Putamen (tissue), 1 donor: ENCODE measurements around the gene DPP7.

ENCODE experiments used
- DNase-seq: peaks from one replicate; pipeline ENCODE4 v3.0.0-alpha.2; 2016; ENCODE audit warnings: low spot score

DPP7 gene

GRCh38 chr9:137088121-137088520 is 26.4 kb downstream of the DPP7 start:
- no peak for DNase-seq

DNA sequence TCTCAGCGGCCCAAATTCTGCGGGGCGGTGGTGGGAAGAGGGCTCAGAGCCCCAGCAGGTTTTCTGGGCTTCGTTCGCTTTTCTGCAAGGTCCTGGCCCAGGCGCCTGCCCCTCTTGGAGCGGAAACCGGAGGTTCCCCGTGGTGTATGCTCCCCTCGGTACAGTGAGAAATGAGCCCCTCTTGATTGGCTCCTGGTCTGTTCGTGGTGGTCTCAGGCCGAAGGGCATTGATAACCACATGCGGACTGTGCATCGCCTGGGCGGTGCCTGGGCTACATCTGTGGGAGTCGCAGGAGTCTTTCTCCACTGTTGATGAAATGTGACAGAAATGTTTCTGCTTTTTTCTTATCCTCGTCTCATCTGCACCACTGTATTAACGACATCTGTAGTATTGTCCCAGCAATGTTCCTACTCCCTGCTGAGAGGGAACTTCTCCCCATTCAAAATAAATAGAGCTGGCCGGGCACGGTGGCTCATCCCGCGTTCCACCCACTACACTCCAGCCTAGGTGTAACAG is 27.1 kb downstream of the DPP7 start:
- DNase-seq: no peak

GRCh38 chr9:137086531-137087408 is 27.8 kb downstream of the DPP7 start, which contains the start of gene MAN1B1:
MAN1B1 (plus strand) TSS chr9:137086985; CDS start chr9:137087000, 15 bp downstream.
- peak; percentile 96 for DNase-seq

- DNase-seq: no peak
Observed at GRCh38 chr9:137085920-137086530, 28.5 kb downstream of the DPP7 start.

DNA sequence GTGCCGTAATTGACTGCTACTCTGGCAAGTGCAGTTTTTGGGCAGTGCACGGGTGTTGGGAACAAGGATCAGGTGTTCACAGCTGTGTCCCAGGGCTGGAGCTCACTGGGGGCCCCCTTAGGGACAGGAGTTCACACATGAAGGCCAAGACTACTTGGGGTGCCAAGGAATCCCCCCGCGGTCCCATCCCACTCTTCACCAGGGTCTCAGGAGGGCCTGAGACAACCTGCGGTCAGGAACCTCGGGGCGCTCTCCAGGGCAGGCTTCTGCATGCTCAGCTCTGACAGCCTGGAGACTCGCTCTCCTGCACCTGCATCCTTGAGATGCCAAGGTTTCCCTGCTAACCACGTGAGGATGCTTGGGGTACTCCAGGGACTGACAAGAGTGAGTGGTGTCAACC is 30.0 kb downstream of the DPP7 start:
- no peak for DNase-seq

DNA sequence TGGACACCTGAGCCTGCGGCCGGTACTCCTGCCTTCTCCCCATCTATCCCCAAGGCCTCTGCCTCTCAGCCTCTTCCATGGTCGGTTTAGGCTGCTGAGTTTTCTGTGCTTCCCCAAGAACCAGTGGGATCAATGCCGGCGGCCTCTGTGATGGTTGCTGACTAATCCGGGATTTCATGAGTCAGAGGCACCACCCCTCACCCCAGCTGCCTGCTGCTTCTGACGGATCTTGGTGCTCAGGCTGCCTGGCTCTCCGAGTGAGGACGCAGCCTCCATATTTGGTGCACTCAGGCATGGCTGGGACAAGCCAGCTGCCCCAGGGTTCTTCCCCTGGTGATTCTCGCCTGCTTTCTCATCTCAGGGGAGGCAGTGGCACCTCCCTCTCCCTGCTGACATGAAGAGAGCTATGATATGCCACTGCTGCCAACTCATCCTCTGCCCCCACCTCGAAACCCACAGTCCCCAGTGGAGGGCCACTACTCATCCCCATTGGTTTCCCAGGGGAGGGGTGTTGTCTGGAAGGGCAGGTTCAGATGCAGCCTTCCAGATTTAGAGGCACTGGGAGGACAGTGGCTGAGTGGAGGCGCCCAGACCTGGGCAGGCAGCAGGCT is 31.0 kb downstream of the DPP7 start:
- DNase-seq: peak; percentile 65

GRCh38 chr9:137082925-137083290 is 31.6 kb downstream of the DPP7 start:
- DNase-seq: no peak

GRCh38 chr9:137082222-137082924 is 32.2 kb downstream of the DPP7 start:
- no peak for DNase-seq

DNA sequence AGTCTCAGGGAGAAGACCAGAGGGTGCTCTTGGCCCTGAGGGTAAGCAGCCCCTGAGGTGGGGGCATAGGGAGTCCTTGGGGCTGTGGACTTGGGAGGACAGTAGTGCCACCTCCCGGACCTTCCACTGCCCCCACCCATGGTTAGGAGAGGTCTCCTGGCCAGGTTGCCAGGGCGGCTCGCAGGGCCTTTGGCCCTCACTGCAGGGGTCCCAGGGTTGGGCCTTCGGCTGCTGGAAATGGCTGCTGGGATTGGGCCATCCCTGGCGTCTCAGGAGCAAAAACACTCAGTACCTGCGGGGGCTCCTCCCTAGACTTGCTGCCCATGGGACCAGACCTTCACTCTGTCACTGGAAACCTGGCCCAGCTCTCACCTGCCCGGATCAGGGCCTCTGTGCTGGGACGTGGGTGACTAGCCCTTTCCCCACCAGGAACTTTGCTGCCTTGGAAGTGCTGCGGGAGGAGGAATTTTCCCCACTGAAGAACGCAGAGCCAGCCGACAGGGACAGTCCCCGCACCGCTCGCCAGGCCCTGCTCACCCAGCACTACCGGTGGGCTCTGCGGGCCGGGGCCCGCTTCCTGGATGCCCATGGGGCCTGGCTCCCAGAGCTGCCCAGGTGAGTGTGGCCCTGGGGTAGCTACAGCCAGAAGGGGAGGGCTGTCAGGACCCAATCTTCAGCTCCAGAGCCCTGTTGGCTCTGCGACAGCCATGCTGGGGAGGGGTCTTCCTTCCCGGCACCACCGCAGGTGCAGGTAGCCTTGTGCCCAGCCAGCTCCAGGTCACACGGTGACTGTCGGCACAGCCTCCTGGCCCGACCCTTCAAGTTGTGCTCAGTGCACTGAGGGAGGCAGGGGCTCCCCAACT is 34.0 kb downstream of the DPP7 start:
- DNase-seq: no peak

DNA sequence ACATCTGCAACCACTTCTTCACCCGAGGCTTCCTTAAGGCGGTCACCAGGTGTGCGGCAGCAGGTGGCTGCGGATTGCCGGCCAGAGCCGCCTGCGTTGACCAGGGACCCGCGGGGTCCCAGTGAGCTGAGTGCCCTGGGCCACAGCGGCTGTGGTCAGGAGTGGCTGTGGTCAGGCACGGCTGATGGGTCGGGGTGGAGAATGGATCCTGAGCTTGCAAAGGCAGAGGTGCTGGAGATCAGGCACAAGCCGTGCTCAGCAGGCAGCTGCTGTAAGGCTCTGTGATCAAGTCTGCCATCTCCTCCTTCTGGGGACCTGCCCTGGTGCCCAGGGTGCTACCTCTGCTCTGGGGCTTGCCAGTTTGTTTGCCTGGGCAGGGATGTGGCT is 35.1 kb downstream of the DPP7 start:
- DNase-seq: no peak

- DNase-seq: no peak
Observed at GRCh38 chr9:137078701-137079400, 35.7 kb downstream of the DPP7 start.

DNA sequence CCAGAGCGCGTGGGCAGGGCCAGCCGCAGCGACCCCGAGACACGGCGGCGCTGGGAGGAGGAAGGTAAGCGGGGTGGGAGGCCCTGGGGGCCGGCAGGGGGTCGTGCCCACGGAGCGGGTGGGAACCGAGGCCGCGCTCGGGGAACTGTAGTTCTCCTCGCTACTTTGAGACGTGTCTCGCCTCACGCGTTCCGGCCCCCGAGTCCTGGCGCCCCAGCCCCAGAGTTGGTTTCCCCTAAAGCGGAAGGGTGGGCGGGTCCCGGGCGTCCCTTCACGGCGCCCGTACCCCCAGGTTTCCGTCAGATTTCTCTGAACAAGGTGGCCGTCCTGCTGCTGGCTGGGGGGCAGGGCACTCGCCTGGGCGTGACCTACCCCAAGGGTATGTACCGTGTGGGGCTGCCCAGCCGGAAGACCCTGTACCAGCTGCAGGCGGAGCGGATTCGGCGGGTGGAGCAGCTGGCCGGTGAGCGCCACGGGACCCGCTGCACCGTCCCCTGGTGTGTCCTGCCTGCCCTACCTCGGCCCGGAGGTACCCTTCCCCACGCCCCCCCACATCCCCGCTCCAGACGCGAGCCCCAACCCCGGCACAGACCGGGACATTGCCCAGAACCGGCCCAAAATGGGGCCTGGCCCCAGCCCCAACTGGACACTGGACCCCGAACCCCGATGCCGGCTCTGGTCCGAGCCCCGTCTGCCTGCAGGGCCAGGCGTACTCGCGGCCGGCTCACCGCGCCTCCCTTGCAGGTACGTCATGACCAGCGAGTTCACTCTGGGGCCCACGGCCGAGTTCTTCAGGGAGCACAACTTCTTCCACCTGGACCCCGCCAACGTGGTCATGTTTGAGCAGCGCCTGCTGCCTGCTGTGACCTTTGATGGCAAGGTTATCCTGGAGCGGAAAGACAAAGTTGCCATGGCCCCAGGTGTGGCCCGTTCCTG is 36.5 kb downstream of the DPP7 start:
- DNase-seq: no peak

DNA sequence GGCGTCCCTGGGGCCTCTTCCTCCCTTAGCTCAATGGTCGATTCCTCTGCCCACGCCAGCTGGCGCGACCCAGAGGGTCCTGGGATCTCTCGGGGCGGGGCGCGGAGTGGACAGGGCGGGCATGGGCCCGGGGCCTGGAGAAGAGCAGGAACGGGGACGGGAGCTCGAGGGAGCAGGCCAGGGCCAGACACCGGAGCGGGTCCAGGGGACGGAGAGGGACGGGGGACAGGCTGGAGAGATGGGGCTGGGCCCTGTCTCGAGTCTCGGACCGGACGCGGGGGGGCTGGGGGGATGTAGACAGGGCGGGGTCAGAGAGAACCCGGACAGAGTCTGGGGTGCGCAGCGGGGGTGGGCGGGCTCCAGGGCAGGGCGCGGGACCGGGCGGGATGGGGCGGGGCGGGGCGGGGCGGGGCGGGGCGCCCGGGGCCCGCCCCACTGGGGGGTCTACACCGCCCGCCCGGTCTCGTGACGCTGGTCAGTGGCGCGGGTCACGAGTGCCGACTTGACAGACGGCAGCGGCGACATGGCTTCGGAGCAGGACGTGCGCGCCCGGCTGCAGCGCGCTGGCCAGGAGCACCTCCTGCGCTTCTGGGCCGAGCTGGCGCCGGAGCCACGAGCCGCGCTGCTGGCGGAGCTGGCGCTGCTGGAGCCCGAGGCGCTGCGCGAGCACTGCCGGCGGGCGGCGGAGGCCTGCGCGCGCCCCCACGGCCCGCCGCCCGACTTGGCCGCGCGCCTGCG is 37.4 kb downstream of the DPP7 start, which contains the start of gene UAP1L1:
UAP1L1 (plus strand) TSS at position 508 of the 738 bp plus-strand sequence; CDS start at position 524, 16 bp downstream.
- peak; percentile 82 for DNase-seq

DNA sequence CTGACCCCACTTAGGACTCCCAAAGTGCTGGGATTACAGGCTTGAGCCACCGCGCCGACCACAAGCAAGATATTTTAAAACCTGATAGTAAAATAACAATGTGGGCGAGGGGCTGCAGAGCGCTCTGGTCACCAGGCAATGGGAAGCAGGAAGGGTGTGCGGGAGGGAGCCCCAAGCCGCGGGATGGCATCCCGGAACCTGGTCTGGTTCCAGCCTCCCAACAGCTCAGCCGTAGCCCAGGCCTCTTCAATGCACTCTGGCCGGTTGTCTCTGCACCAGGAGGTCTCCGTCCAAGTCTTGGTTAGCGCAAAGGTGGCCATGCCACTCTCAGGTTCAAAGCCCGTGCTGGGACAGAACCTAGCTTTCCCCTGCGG is 37.9 kb downstream of the DPP7 start:
- DNase-seq: no peak

DNA sequence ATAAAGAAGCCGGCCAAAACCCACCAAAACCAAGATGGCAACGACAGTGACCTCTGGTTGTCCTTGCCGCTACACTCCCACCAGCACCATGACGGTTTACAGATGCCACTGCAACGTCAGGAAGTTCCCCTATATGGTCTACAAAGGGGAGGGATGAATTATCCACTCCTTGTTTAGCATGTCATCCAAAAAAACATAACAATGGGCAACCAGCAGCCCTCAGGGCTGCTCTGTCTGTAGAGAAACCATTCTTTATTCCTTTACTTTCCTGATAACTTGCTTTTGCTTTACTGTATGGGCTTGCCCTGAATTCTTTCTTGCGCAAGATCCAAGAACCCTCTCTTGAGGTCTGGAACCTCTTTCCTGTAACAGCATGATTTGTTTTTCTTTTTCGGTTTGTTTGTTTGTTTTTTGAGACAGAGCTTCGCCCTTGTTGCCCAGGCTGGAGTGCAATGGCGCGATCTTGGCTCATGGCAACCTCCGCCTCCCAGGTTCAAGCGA is 39.2 kb downstream of the DPP7 start:
- DNase-seq: no peak

DNA sequence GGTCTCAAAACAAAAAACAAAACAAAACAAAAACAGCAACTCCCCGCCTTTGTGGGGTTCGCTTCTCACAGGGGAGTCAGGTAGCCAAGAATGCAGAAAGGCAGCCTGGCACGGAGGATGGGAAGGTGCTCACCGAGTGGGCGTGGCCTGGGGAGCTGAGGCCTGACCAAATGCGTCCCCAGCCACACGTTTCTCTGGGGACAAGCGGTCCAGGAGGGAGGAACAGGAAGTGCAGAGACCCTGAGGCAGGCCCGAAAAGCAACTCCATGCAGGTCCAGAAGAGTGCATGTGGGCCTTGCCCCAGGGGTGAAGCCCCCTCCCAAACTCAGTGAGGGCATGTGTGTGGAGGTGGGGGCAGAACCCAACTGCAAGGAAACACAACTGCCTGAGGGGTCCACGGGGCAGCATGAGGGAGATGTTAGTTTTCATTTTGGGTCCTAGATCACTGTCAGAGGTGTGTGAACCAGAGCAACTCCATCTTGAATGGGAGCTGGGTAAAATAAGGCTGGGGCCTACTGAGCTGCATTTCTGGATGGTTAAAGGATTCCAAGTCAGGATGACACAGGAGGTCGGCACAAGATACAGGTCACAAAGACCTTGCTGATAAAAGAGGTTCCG is 39.8 kb downstream of the DPP7 start:
- DNase-seq: no peak

DNA sequence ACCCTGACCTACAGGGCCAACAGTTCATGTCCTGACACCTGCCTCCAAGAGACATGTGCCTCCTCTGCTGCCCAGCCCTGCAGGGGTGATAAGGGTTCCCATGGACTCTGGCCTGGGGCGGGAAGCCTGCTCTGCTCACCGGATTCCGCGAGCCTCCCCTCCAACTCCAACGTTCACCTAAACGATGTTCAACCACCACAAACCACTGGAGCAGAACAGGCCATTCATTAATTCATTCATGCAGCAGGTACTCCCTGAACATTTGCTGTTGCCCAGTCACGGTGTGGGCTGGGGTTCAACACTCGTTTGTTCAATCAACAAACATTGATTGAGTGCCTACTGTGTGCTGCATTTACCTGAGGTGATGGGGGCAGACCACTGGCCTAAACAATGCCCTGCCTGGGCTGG is 40.5 kb downstream of the DPP7 start:
- DNase-seq: no peak

GRCh38 chr9:137071282-137071681 is 43.3 kb downstream of the DPP7 start:
- no peak for DNase-seq
